Measurements from ENCODE around the gene WDR4. TPM values are rescaled to one million over a fixed set of nuclear protein-coding genes. Genes with fewer than 3 reads are reported as not detected.
A peak's percentile ranks its signal among the peaks of the same experiment; 100 is the strongest.

WDR4 gene
- total and polyA plus RNA-seq, 10 of the 15 experiments (the other 5 are each of a cell fraction or from before 2014, with no cell fraction given): 2.1 to 45.3 (median 18.7) TPM

- intact Hi-C loops (cut with micrococcal nuclease; ENCODE audit: unreplicated experiment): no loop called here
- in situ Hi-C loops (cut with MboI): no loop called here
- SMC1A ChIA-PET (ENCODE audit: uncharacterized antibody, unreplicated experiment): interaction anchor here (0.5 to 1.2 kb wide), 3 partner anchors 12 to 461 kb away, joined by 3 read pairs; no protein-coding TSS in a partner anchor
- H3K4me1 ChIP-seq (ENCODE audit: control insufficient read depth, insufficient read depth, low read length): peaks cover 3% of the 10 kb centered on the region
- peaks cover 13% of the 10 kb centered on the region for H3K79me2 ChIP-seq (ENCODE audit: control insufficient read depth, insufficient read depth, low read length)
- FAIRE-seq: peak; percentile 96
- H3K4me3 ChIP-seq: peak within 1 kb of the TSS; percentile 84
- CTCF ChIA-PET: interaction anchor here (0.6 to 1.4 kb wide), 6 partner anchors 9 to 753 kb away, joined by 3 to 6 read pairs (median 4); no protein-coding TSS in a partner anchor
- TSS peak; percentile 80 for BruUV-seq (replicated peaks)
- WGBS (ENCODE audit: insufficient coverage, insufficient replicate concordance, low lambda C conversion rate, missing lambda C conversion rate): 1% methylated on average over 84 of the region's 87 CpGs
- DNase-seq (ENCODE audit: low read depth, low spot score): peak; percentile 90
- H2AFZ ChIP-seq (ENCODE audit: control insufficient read depth, low read depth, low read length): peak within 1 kb of the TSS; percentile 74
- no peaks in the 10 kb centered on the region; the same call in 2 of the 3 replicates for H3K9me3 ChIP-seq (replicated peaks; ENCODE audit: control insufficient read depth, insufficient read depth, low read length)
- ATAC-seq: peak; percentile 97
- RAD21 ChIA-PET (ENCODE audit: unreplicated experiment): interaction anchor here (0.6 to 1.4 kb wide), 3 partner anchors 15 to 81 kb away, joined by 3 to 6 read pairs (median 3); partner anchors contain the start of gene PKNOX1
- H4K20me1 ChIP-seq (ENCODE audit: control insufficient read depth, insufficient read depth): no peaks in the 10 kb centered on the region
- peak within 1 kb of the TSS; percentile 86 for H3K9ac ChIP-seq (ENCODE audit: control insufficient read depth, insufficient read depth, low read length)
- H3K4me2 ChIP-seq (ENCODE audit: control insufficient read depth, insufficient read depth): peak within 1 kb of the TSS; percentile 88
- peak within 1 kb of the TSS; percentile 80 for H3K27ac ChIP-seq (ENCODE audit: control insufficient read depth, insufficient read depth)
- peaks cover 0 to 5% of the 10 kb centered on the region in 2 experiments; a peak in 2 of 4 replicates for H3K36me3 ChIP-seq (ENCODE audit: control insufficient read depth in 2 of 2, insufficient read depth in 2 of 2, low read length in 1 of 2)
- H3K27me3 ChIP-seq (replicated peaks in 1 of 2; ENCODE audit: control insufficient read depth in 2 of 2, insufficient read depth in 2 of 2, low read length in 1 of 2): no peaks in the 10 kb centered on the region
- POLR2A ChIA-PET: interaction anchor here (0.6 to 2.6 kb wide), 6 partner anchors 10 to 124 kb away, joined by 3 to 10 read pairs (median 4); partner anchors contain the start of gene PKNOX1
- 0 out of 3 replicates have a peak, but pooled peaks have one; percentile 29 for TF ChIP-seq POU2F2 (IDR thresholded peaks at IDR 0.05; ENCODE audit: borderline replicate concordance, low read depth, low read length)
- TF ChIP-seq PKNOX1 (IDR thresholded peaks at IDR 0.05): peak; percentile 76
- TF ChIP-seq LARP7 (IDR thresholded peaks at IDR 0.05): peak; percentile 88
- TF ChIP-seq ZNF622 (IDR thresholded peaks at IDR 0.05): no peak
- no peak for TF ChIP-seq FOXM1 (IDR thresholded peaks at IDR 0.05; ENCODE audit: low read depth, low read length)
- TF ChIP-seq NFXL1 (IDR thresholded peaks at IDR 0.05; ENCODE audit: borderline replicate concordance): peak; percentile 63; the same call in 1 of the 2 replicates
- peak; percentile 95 for TF ChIP-seq CREB1 (IDR thresholded peaks at IDR 0.05; ENCODE audit: low read depth)
- TF ChIP-seq TARDBP (IDR thresholded peaks at IDR 0.05; ENCODE audit: borderline replicate concordance): 0 out of 2 replicates have a peak, but pooled peaks have one; percentile 13
- TF ChIP-seq SIX5 (IDR thresholded peaks at IDR 0.05; ENCODE audit: low read depth, low read length, severe bottlenecking): no peak
- TF ChIP-seq E2F4 (IDR thresholded peaks at IDR 0.05; ENCODE audit: low read depth, low read length): no peak
- 0 out of 2 replicates have a peak, but pooled peaks have one; percentile 23 for TF ChIP-seq ZNF592 (IDR thresholded peaks at IDR 0.05)
- no peak for TF ChIP-seq PRDM15 (CRISPR knock-in tag; IDR thresholded peaks at IDR 0.05)
These were observed 13.8 kb upstream of the WDR4 start, which contains the start of gene NDUFV3 for GRCh38 chr21:42892931-42893755. Gene NDUFV3, plus strand, starts transcription at chr21:42893309. Its CDS starts 25 bp downstream, at chr21:42893334.
